Embryonic facial prominence (tissue), 1 donor: ENCODE measurements around the gene TAF4.
"Not testable (repeated sequence)": the region's sequence is repeated elsewhere in the genome, so short reads cannot be mapped to it uniquely, and the experiment has no call there.

Source experiments
- DNase-seq: peaks from one replicate; pipeline ENCODE4 v3.0.0-alpha.2; 2016; ENCODE audit errors: extremely low spot score

The TAF4 gene

DNA sequence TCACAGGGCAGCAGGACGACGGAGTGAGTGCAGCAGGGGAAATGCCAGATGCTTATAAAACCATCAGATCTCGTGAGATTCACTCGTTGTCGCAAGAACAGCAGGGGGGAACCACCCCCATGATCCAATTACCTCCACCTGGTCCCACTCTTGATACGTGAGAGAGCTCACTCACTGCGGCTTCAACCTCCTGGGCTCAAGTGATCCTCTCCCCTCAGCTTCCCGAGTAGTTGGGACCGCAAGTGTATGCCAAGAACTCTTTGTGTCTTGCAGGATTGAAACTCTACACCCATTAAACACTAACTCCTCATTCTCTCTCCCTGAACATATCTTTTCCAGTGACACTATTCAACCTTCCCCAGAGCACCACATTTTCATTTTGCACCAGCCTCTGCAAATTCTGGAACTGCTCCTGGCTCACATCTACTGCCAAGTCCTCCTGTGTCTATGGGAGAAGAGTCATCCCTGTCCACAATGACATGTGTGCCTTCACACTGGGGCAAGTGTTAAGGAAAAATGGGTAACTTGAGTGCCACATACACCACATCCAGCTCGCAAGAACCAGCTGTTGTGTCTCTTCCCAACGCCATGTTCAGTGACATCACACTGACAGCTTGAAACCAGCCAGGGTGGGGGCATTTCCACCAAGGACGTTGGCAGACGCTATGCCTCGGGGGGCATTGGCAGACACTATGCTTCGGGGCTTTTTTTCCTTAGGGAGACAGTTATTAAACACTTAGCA, 14.7 kb upstream of the TAF4 start:
- DNase-seq = no peak

GRCh38 chr20:62079166-62079565, 13.5 kb upstream of the TAF4 start:
- no peak for DNase-seq

DNA sequence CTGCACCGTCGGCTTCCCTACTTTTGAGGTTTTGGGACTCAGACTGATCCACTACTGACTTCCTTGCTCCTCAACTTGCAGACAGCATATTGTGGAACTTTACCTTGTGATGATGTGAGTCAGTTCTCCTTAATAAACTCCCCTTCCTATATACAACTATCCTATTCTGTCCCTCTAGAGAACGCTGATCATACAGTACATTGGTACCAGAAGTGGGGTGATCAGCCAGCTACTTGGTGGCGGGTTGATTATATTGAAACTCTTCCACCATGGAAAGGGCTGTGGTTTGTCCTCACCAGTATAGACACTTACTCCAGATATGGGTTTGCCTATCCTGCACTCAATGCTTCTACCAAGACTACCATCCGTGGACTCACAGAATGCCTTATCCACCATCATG, 7.6 kb upstream of the TAF4 start:
- no peak for DNase-seq

DNA sequence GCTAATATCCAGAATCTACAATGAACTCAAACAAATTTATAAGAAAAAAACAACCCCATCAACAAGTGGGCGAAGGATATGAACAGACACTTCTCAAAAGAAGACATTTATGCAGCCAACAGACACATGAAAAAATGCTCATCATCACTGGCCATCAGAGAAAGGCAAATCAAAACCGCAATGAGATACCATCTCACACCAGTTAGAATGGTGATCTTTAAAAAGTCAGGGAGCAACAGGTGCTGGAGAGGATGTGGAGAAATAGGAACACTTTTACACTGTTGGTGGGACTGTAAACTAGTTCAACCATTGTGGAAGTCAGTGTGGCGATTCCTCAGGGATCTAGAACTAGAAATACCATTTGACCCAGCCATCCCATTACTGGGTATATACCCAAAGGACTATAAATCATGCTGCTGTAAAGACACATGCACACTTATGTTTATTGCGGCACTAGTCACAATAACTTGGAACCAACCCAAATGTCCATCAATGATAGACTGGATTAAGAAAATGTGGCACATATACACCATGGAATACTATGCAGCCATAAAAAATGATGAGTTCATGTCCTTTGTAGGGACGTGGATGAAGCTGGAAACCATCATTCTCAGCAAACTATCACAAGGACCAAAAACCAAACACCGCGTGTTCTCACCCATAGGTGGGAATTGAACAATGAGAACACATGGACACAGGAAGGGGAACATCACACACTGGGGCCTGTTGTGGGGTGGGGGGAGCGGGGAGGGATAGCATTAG, 6.2 kb upstream of the TAF4 start:
- not testable (repeated sequence) for DNase-seq

GRCh38 chr20:62069741-62070216, 4.1 kb upstream of the TAF4 start:
- DNase-seq = no peak

DNA sequence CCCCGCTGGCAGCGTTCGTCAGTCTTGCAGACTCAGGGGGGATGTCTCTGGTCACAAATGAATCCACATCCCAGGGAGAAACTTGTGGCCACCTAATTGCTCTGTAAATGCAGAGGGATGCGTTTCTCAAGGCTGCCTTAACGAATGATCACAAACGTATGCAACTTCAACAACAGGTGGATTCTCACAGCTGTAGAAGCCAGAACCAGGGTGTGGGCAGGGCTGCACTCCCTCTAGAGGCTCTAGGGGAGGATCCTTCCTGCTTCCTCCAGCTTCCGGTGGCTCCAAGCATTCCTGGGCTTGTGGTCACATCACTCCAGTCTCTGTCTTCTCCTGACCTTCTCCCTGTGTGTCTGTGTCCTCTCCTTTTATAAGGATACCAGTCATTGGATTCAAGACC, 3.3 kb upstream of the TAF4 start:
- DNase-seq = no peak

GRCh38 chr20:62067547-62068260, 2.0 kb upstream of the TAF4 start:
- DNase-seq = no peak

GRCh38 chr20:62066983-62067433, 1.3 kb upstream of the TAF4 start:
- DNase-seq = no peak

GRCh38 chr20:62066339-62066982, 780 bp upstream of the TAF4 start:
- no peak for DNase-seq

GRCh38 chr20:62064770-62065673, 659 bp downstream of the TAF4 start:
- no peak for DNase-seq

- DNase-seq = no peak
These were observed 1.5 kb downstream of the TAF4 start for GRCh38 chr20:62063981-62064769.

DNA sequence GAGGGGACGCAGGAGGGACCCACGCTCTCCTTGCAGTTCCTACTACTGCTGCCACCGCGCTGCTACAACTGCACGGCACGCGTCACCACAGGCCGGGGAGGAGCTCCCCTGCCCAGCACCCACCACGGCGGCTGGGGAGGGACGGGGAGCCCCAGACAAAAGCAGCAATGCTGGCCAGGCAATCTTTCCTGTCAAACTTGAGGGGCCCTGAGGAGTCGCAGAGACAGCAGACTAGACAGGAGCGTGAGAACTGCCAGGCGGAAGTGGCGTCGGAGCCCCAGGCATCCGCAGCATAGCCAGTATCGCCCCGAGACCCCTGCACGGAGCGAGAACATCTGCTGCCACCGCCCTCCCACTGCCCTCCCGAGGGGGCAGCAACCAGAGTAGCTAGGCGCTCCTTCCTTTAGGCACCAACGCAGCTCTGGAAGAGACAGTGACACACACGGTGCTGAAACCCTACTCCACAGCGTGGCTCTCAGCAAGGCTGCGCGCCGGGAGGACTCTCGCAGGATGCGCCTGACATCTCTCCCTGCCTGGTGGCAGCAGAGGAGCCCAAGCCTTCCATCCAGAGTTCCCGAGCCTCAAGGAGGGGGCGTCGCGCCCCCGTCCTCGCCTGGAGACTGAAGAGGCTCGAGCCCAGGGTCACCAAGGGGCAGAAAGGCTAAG, 2.2 kb downstream of the TAF4 start:
- DNase-seq = no peak

DNA sequence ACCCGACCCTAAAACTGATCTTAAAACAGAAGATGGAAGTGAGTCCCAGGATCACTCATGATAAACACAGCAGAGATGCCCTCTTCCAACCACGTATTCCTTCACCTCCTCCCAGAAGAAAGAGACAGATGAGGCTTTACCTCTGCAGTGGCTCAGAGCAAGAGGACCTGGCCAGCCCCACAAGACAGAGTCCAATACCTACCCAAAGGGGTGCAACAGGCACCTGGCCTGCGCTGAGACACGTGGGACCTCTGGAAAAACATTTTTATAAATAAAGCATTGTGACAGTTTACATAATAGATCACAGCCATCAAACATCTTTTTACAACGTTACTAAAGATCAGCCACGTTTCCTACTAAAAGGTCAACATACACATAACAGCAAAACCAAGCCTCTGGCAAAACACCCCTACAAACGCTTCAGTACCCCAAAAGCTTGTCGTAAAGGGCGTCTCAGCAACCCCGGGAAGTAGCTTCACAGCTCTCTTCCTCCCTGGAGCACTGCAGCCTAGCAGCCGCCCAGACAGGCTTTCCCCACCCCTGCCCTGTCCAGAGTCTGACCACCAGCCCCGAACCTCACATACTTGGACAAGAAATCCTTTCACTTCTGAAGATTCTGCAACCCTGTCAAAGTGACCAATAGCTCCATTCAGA, 2.9 kb downstream of the TAF4 start:
- no peak for DNase-seq

GRCh38 chr20:62061851-62062423, 3.7 kb downstream of the TAF4 start:
- no peak for DNase-seq

GRCh38 chr20:62060631-62061541, 4.8 kb downstream of the TAF4 start:
- no peak for DNase-seq

DNA sequence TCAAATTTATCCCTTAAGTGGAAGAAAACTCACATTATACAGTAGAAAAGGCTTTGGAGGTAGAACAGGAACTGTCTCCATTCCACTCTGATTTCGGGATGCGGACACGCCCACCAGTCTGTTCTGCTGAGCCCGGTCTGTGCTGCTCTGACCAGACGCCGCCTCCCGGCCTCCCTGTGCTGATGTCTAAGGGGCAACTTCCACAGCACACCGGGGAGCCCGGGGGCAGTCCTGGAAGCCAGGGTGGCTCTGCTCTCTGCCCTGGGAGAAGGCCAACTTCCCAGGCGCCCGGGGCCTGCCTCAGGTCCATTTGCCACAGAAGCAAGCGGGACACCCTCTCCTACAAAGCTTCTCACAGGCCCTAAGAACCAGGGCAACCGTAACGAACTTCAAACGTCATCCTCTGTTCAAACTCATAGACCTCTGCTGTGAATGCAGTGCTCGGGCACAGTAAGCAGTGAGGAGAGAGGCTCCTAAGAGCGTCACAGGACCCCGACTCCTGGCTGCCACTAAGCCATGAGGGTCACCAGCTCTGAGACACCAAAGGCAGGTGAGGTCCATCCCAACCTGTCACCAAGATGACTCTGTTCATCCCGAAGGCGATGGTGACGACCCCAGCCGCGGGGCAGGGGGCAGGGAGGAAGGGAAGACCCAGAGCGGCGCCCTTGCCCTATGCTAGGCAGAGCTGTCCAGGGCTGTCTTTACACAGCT, 5.6 kb downstream of the TAF4 start:
- DNase-seq = no peak

- no peak for DNase-seq
These were observed 6.3 kb downstream of the TAF4 start for GRCh38 chr20:62059401-62059800.
